Fibroblast of the aortic adventitia (primary cell): ENCODE data around the gene UAP1L1. TPM values are rescaled to one million over a fixed set of nuclear protein-coding genes. Genes with fewer than 3 reads are reported as not detected.

ENCODE experiments used
- DNase-seq: peaks from one replicate; pipeline ENCODE4 v3.0.0-alpha.2; 2010; ENCODE audit warnings: low read depth
- H3K4me3 ChIP-seq: 2 replicates; pipeline ENCODE4 v1.5.1; 2011; ENCODE audit warnings: low read depth, mild to moderate bottlenecking, control low read depth, low read length, moderate library complexity
- CTCF ChIP-seq: IDR thresholded peaks from 2 replicates; pipeline ENCODE4 v1.5.1; 2011; ENCODE audit warnings: mild to moderate bottlenecking, low read length, control low read depth, inconsistent platforms; ENCODE audit not compliant: insufficient read depth
- total RNA-seq: library from RNA; depleted of rRNA; stranded (reverse); fragments of >200 nt; gene quantifications from 2 replicates; pipeline ENCODE4 v1.2.3, GENCODE V29; 2012; ENCODE audit warnings: low replicate concordance

UAP1L1 gene
- total RNA-seq, result 12.7 and 17.7 TPM in 2 replicates

- TF ChIP-seq CTCF, result no peak
- peak; percentile 49 for DNase-seq
- peak within 1 kb of the TSS; percentile 80 for H3K4me3 ChIP-seq
Measured at GRCh38 chr9:137077010-137077747, at the start of gene UAP1L1. Gene UAP1L1, plus strand, starts transcription at chr9:137077517. Its CDS starts 16 bp downstream, at chr9:137077533.

GRCh38 chr9:137028263-137029057 lies 48.9 kb upstream of the UAP1L1 start:
- H3K4me3 ChIP-seq, result peak overlapping the region; percentile 68
- TF ChIP-seq CTCF, result peak; percentile 55
- DNase-seq, result peak; percentile 23

- peak; percentile 59 for DNase-seq
Measured at GRCh38 chr9:137029058-137029936, 48.0 kb upstream of the UAP1L1 start.

GRCh38 chr9:137030006-137030405 lies 47.3 kb upstream of the UAP1L1 start:
- no peak for DNase-seq
- H3K4me3 ChIP-seq, result no peak overlapping the region
- no peak for TF ChIP-seq CTCF

More at GRCh38 chr9:137029058-137029936, 48.0 kb upstream of the UAP1L1 start:
- H3K4me3 ChIP-seq, result no peak overlapping the region
- peak; percentile 94 for TF ChIP-seq CTCF

- no peak for TF ChIP-seq CTCF
- DNase-seq, result no peak
Measured at GRCh38 chr9:137030538-137031527, 46.5 kb upstream of the UAP1L1 start.

More at GRCh38 chr9:137030538-137031527, 46.5 kb upstream of the UAP1L1 start:
- H3K4me3 ChIP-seq, result no peak overlapping the region
